H1 (cell line): Measurements from ENCODE around the gene CRABP2. TPM values are rescaled to one million over a fixed set of nuclear protein-coding genes. Genes with fewer than 3 reads are reported as not detected.

Source experiments
- CTCF ChIA-PET: fragments of 300-600 bp; sonication (Branson Sonifier 250); formaldehyde crosslinking; loops from one replicate; lab custom pipeline; 2021; ENCODE audit not compliant: partially characterized antibody; lab: Charles Lee
- POLR2A ChIA-PET: fragments of 300-600 bp; sonication (Branson Sonifier 250); formaldehyde crosslinking; loops from one replicate; lab custom pipeline; 2021; ENCODE audit warnings: inconsistent platforms; ENCODE audit not compliant: partially characterized antibody; lab: Charles Lee
- DNase-seq, 2 experiments: peaks; one replicate each; pipeline versions ENCODE4 v3.0.0 to v3.0.0-alpha.2; 2010 to 2022; ENCODE audit warnings: low spot score in 2 of 2, low read depth in 1 of 2, mixed read lengths in 1 of 2
- FAIRE-seq: peaks from 2 replicates; lab custom pipeline; 2011; peaks lifted over from hg19 to GRCh38; lab: Jason Lieb, UNC
- H2AFZ ChIP-seq: 2 replicates; pipeline ENCODE4 v1.8.1; 2012; ENCODE audit warnings: low read length, inconsistent platforms
- H2AK5ac ChIP-seq: 2 replicates; pipeline ENCODE4 v1.6.1; 2013; ENCODE audit warnings: low read depth, low read length
- H2BK120ac ChIP-seq: replicated peaks from 2 replicates; pipeline ENCODE3; 2013; ENCODE audit warnings: low read depth, low read length, inconsistent platforms
- H2BK12ac ChIP-seq: 2 replicates; pipeline ENCODE4 v1.6.1; 2013; ENCODE audit warnings: low read depth, low read length
- H2BK15ac ChIP-seq: 2 replicates; pipeline ENCODE4 v1.6.1; 2013; ENCODE audit warnings: low read length
- H2BK20ac ChIP-seq: 2 replicates; pipeline ENCODE4 v1.6.1; 2013; ENCODE audit warnings: low read length
- H2BK5ac ChIP-seq: 2 replicates; pipeline ENCODE4 v1.6.1; 2013; ENCODE audit warnings: low read depth, low read length
- H3K14ac ChIP-seq: 2 replicates; pipeline ENCODE4 v1.6.1; 2013; ENCODE audit warnings: inconsistent platforms; ENCODE audit not compliant: insufficient read length
- H3K18ac ChIP-seq: 2 replicates; pipeline ENCODE4 v1.6.1; 2013; ENCODE audit warnings: low read length; ENCODE audit errors: extremely low read depth
- H3K23ac ChIP-seq: 2 replicates; pipeline ENCODE4 v1.6.1; 2013; ENCODE audit warnings: inconsistent platforms; ENCODE audit not compliant: insufficient read length
- H3K23me2 ChIP-seq: 2 replicates; pipeline ENCODE4 v1.6.1; 2013; ENCODE audit warnings: low read depth, low read length
- H3K27ac ChIP-seq: 2 replicates; pipeline ENCODE4 v1.6.1; 2011; ENCODE audit warnings: low read depth, low read length, inconsistent platforms
- H3K27me3 ChIP-seq, 4 experiments: replicated peaks in 1 of 4; 1 replicate in 1 of 4; 2 replicates in 3 of 4; pipeline versions ENCODE4 v1.6.1 to v1.8.1; 2011 to 2013; ENCODE audit warnings: low read length in 3 of 4, mild to moderate bottlenecking in 3 of 4, inconsistent platforms in 2 of 4, mixed read lengths in 2 of 4, moderate library complexity in 1 of 4; ENCODE audit not compliant: control insufficient read depth in 3 of 4, insufficient read depth in 3 of 4; ENCODE audit errors: extremely low read depth in 1 of 4
- H3K36me3 ChIP-seq, 4 experiments: 2 replicates each; pipeline versions ENCODE4 v1.6.1 to v1.8.1; 2011 to 2013; ENCODE audit warnings: mild to moderate bottlenecking in 4 of 4, low read length in 3 of 4, moderate library complexity in 2 of 4, control low read depth in 1 of 4, inconsistent platforms in 1 of 4; ENCODE audit not compliant: insufficient read depth in 4 of 4, control insufficient read depth in 2 of 4
- H3K4ac ChIP-seq: replicated peaks from 2 replicates; pipeline ENCODE3; 2013; ENCODE audit warnings: low read length, low read depth, mixed read lengths, inconsistent platforms; ENCODE audit not compliant: insufficient read length
- H3K4me1 ChIP-seq, 4 experiments: replicated peaks in 1 of 4; 1 replicate in 1 of 4; 2 replicates in 3 of 4; pipeline versions ENCODE4 v1.6.1 to v1.8.1; 2011 to 2013; ENCODE audit warnings: low read length in 3 of 4, inconsistent platforms in 2 of 4, mixed read lengths in 1 of 4; ENCODE audit not compliant: insufficient read depth in 4 of 4, control insufficient read depth in 3 of 4
- H3K4me2 ChIP-seq, 2 experiments: 2 replicates each; pipeline versions ENCODE4 v1.6.1 to v1.8.1; 2011 to 2013; ENCODE audit warnings: low read depth in 2 of 2, low read length in 2 of 2, control low read depth in 1 of 2, inconsistent platforms in 1 of 2, mild to moderate bottlenecking in 1 of 2; ENCODE audit not compliant: insufficient read depth in 1 of 2
- H3K4me3 ChIP-seq, 4 experiments: fragments of 200-600, 300-600 bp in 1 of 4; sonication (generic), shearing (Covaris generic), sonication (Bioruptor Twin) in 1 of 4; 2 replicates each; pipeline versions ENCODE4 v1.5.1 to v1.8.1; 2011 to 2016; ENCODE audit warnings: low read length in 4 of 4, low read depth in 3 of 4, control low read depth in 2 of 4, inconsistent platforms in 2 of 4, mild to moderate bottlenecking in 2 of 4, mixed read lengths in 1 of 4, moderate library complexity in 1 of 4; ENCODE audit not compliant: insufficient read depth in 2 of 4; ENCODE audit errors: extremely low read depth in 1 of 4
- H3K56ac ChIP-seq: replicated peaks from 2 replicates; pipeline ENCODE3; 2013; ENCODE audit warnings: low read depth, mild to moderate bottlenecking, mixed read lengths, low read length, inconsistent platforms; ENCODE audit not compliant: insufficient read length
- H3K79me1 ChIP-seq: 2 replicates; pipeline ENCODE4 v1.6.1; 2013; ENCODE audit warnings: low read depth, low read length, control low read depth
- H3K79me2 ChIP-seq, 2 experiments: 2 replicates each; pipeline versions ENCODE4 v1.6.1 to v1.8.1; 2012 to 2013; ENCODE audit warnings: low read length in 2 of 2, mild to moderate bottlenecking in 2 of 2, inconsistent platforms in 1 of 2; ENCODE audit not compliant: insufficient read depth in 2 of 2, control insufficient read depth in 1 of 2
- H3K9ac ChIP-seq, 4 experiments: replicated peaks in 1 of 4; 1 replicate in 1 of 4; 2 replicates in 3 of 4; pipeline versions ENCODE4 v1.6.1 to v1.8.1; 2011 to 2013; ENCODE audit warnings: low read depth in 3 of 4, low read length in 3 of 4, control low read depth in 2 of 4, mild to moderate bottlenecking in 2 of 4, moderate library complexity in 2 of 4, inconsistent platforms in 1 of 4; ENCODE audit errors: extremely low read depth in 1 of 4
- H3K9me3 ChIP-seq, 2 experiments: 2 replicates each; pipeline versions ENCODE4 v1.6.1 to v1.8.1; 2012 to 2013; ENCODE audit warnings: mild to moderate bottlenecking in 2 of 2, moderate library complexity in 2 of 2, control low read depth in 1 of 2, inconsistent platforms in 1 of 2, low read depth in 1 of 2, low read length in 1 of 2, mixed read lengths in 1 of 2; ENCODE audit not compliant: insufficient read depth in 2 of 2
- H4K20me1 ChIP-seq, 2 experiments: replicated peaks in 1 of 2; 2 replicates each; pipeline versions ENCODE3 to v1.8.1; 2011 to 2013; ENCODE audit warnings: inconsistent platforms in 2 of 2, low read length in 2 of 2, mild to moderate bottlenecking in 1 of 2; ENCODE audit not compliant: insufficient read depth in 2 of 2, control insufficient read depth in 1 of 2
- H4K5ac ChIP-seq: 2 replicates; pipeline ENCODE4 v1.6.1; 2013; ENCODE audit warnings: low read length, low read depth, mixed read lengths, inconsistent platforms; ENCODE audit not compliant: insufficient read length
- H4K8ac ChIP-seq: 2 replicates; pipeline ENCODE4 v1.8.0; 2013; ENCODE audit warnings: mild to moderate bottlenecking, moderate library complexity, low read length, inconsistent platforms; ENCODE audit not compliant: insufficient read depth; ENCODE audit errors: extremely low read depth
- H4K91ac ChIP-seq: replicated peaks from 2 replicates; pipeline ENCODE3; 2013; ENCODE audit warnings: low read length, mixed read lengths, inconsistent platforms; ENCODE audit not compliant: insufficient read length
- CHD2 ChIP-seq: IDR thresholded peaks from 2 replicates; pipeline ENCODE4 v1.6.1; 2012; ENCODE audit warnings: low read length, improper control_type of control experiment
- FOSL1 ChIP-seq: IDR thresholded peaks from 2 replicates; pipeline ENCODE4 v1.6.1; 2011; ENCODE audit warnings: mild to moderate bottlenecking, low read depth, low read length, moderate library complexity; ENCODE audit not compliant: insufficient read depth
- GABPA ChIP-seq: IDR thresholded peaks from 2 replicates; pipeline ENCODE4 v1.6.1; 2011; ENCODE audit warnings: mild to moderate bottlenecking, low read length, moderate library complexity, borderline replicate concordance; ENCODE audit not compliant: insufficient read depth
- KDM4A ChIP-seq: IDR thresholded peaks from one replicate; pipeline ENCODE4 v1.7.1; 2012; ENCODE audit warnings: low read depth, mild to moderate bottlenecking, moderate library complexity, low read length, inconsistent platforms; ENCODE audit not compliant: severe bottlenecking
- MAFK ChIP-seq: IDR thresholded peaks from 2 replicates; pipeline ENCODE4 v1.6.1; 2012; ENCODE audit warnings: low read depth, mild to moderate bottlenecking, improper control_type of control experiment, low read length
- RFX5 ChIP-seq: IDR thresholded peaks from 2 replicates; pipeline ENCODE4 v1.6.1; 2011; ENCODE audit warnings: low read depth, low read length, improper control_type of control experiment, borderline replicate concordance
- RXRA ChIP-seq: IDR thresholded peaks from 2 replicates; pipeline ENCODE4 v1.6.1; 2011; ENCODE audit warnings: low read depth, mild to moderate bottlenecking, low read length, moderate library complexity; ENCODE audit not compliant: insufficient read depth
- SIN3A ChIP-seq, 2 experiments: IDR thresholded peaks in 1 of 2; conservative IDR thresholded peaks in 1 of 2; 2 replicates each; pipeline ENCODE4 v1.6.1; 2011 to 2012; ENCODE audit warnings: low read length in 2 of 2, improper control_type of control experiment in 1 of 2, low read depth in 1 of 2, mild to moderate bottlenecking in 1 of 2
- SP1 ChIP-seq: IDR thresholded peaks from 2 replicates; pipeline ENCODE4 v1.6.1; 2011; ENCODE audit warnings: low read depth, low read length
- TAF7 ChIP-seq: optimal IDR thresholded peaks from 2 replicates; pipeline ENCODE3; 2011; ENCODE audit warnings: low read depth, mild to moderate bottlenecking, inconsistent platforms, low read length, moderate library complexity, borderline replicate concordance
- WGBS, 2 experiments: shearing (Covaris generic) in 1 of 2; methylation state at CpG; one replicate each; pipeline versions ENCODE4 v1.1.6 to v1.1.7; 2013 to 2015; ENCODE audit warnings: low lambda C conversion rate in 2 of 2, mixed read lengths in 2 of 2, inconsistent platforms in 1 of 2, low coverage in 1 of 2, missing lambda C conversion rate in 1 of 2; ENCODE audit not compliant: insufficient replicate concordance in 2 of 2, insufficient coverage in 1 of 2, insufficient read length in 1 of 2; ENCODE audit errors: extremely low coverage in 1 of 2, missing lambda C conversion rate in 1 of 2; 5-methylcytosine and 5-hydroxymethylcytosine counted together
- polyA plus RNA-seq, 7 experiments: library from polyadenylated mRNA; depleted of rRNA in 3 of 7; stranded (reverse) in 5 of 7; unstranded in 2 of 7; fragments of >200 nt in 5 of 7; fragments of 200-250 nt in 2 of 7; gene quantifications; 1 replicate in 5 of 7; 2 replicates in 1 of 7; 4 replicates in 1 of 7; pipeline versions ENCODE4 v1.2.1 to v1.2.3, GENCODE V29; 2011 to 2013; ENCODE audit warnings: missing spikeins in 2 of 7, mixed read lengths in 2 of 7
- total RNA-seq: library from RNA; stranded (reverse); fragmentation: NEBNext Ultra II Directional; extraction: Animal tissue kit (Norgen Biotek cat#: 25700); gene quantifications from 2 replicates; pipeline ENCODE4 v1.2.1, GENCODE V29; 2021
- TF ChIP-seq, protein P1 (sequence below): IDR thresholded peaks from 2 replicates; pipeline ENCODE4 v1.6.1; 2012; ENCODE audit warnings: inconsistent platforms

The CRABP2 gene
- total and polyA plus RNA-seq, 2 of the 8 experiments (the other 6 are each of a cell fraction or from before 2014, with no cell fraction given), result 69.2 to 119 TPM

GRCh38 chr1:156682166-156682890 is 23.1 kb downstream of the CRABP2 start:
- CTCF ChIA-PET, result interaction anchor here (0.6 to 66.0 kb wide), 20 partner anchors 5 to 266 kb away, joined by 3 to 4284 read pairs (median 4); partner anchors contain the start of genes BCAN, CRABP2, HAPLN2 and ISG20L2
- TF ChIP-seq RFX5 (no peak), RXRA (no peak), CHD2 (no peak), SP1 (no peak), FOSL1 (no peak), MAFK (no peak), KDM4A (no peak), SIN3A (conservative IDR thresholded peaks at IDR 0.05 in 1 of 2, IDR thresholded peaks at IDR 0.05 in 1 of 2; ENCODE audit: low read depth in 1 of 2, low read length in 2 of 2) (no peak), GABPA (peak; percentile 27; the same call in 1 of the 2 replicates), TAF7 (no peak)
- TF ChIP-seq, protein P1, sequence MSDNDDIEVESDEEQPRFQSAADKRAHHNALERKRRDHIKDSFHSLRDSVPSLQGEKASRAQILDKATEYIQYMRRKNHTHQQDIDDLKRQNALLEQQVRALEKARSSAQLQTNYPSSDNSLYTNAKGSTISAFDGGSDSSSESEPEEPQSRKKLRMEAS, result no peak

More at GRCh38 chr1:156682166-156682890, 23.1 kb downstream of the CRABP2 start:
- Histone ChIP-seq H3K27ac (no peak overlapping the region), H3K36me3 (no peaks in the 10 kb centered on the region), H2BK5ac (no peak overlapping the region; the same call in 1 of the 2 replicates), H2AFZ (peak overlapping the region; percentile 31; the same call in 1 of the 2 replicates), H3K4me2 (no peak overlapping the region), H4K8ac (no peak overlapping the region), H3K4ac (no peak overlapping the region), H3K23me2 (no peaks in the 10 kb centered on the region; the same call in 1 of the 2 replicates), H3K27me3 (no peaks in the 10 kb centered on the region; a peak in 1 of 7 replicates), H3K4me3 (no peak overlapping the region), H3K9me3 (no peaks in the 10 kb centered on the region), H3K79me2 (no peaks in the 10 kb centered on the region), H3K18ac (no peak overlapping the region; the same call in 1 of the 2 replicates), H4K20me1 (no peaks in the 10 kb centered on the region), H3K56ac (no peak overlapping the region), H2BK15ac (0 out of 2 replicates have a peak overlapping the region, but pooled peaks have one; percentile 75), H3K9ac (no peak overlapping the region), H3K14ac (no peak overlapping the region), H3K23ac (no peak overlapping the region), H4K5ac (no peak overlapping the region), H4K91ac (peak overlapping the region; percentile 75), H2AK5ac (0 out of 2 replicates have a peak overlapping the region, but pooled peaks have one; percentile 9), H3K79me1 (no peaks in the 10 kb centered on the region), H3K4me1 (peaks cover 0 to 12% (median 3%) of the 10 kb centered on the region in 4 experiments; a peak in 4 of 7 replicates), H2BK12ac (peak overlapping the region; percentile 68; the same call in 1 of the 2 replicates), H2BK20ac (no peak overlapping the region), H2BK120ac (no peak overlapping the region)
- 79% methylated on average over 5 of the region's 5 CpGs; no CpG with 5 or more reads in 1 of the 2 experiments for WGBS, 2 experiments
- DNase-seq (peak in 1 of 2 experiments; percentile 61), FAIRE-seq (no peak)
- POLR2A ChIA-PET, result interaction anchor here (0.6 to 13.8 kb wide), 10 partner anchors 10 to 88 kb away, joined by 3 to 419 read pairs (median 6); partner anchors contain the start of gene CRABP2
